ENCODE data around the gene BHLHE40. TPM values are rescaled to one million over a fixed set of nuclear protein-coding genes. Genes with fewer than 3 reads are reported as not detected.

BHLHE40 gene
- total RNA-seq, 1 donor from 2014 or later = 33.9 TPM

DNA sequence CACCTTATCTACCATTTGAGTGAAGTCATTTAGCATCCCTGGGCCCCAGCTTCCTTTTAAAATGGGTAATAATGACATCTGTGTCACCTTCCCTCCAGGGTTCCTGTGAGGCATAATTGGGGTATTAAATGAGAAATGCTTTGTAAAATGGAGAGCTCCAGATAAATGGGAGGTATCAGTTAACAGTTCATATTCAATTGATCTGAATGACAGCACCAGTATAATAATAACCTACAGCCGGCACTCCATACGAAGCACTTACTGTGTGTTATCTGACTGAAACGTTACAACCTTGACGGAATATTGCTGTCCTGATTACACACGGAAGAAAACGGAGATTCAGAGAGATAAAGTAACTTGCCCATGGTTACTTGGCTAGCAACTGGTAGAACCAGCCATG lies 53.6 kb downstream of the BHLHE40 start:
- H3K9me3 ChIP-seq (replicated peaks) = no peaks in the 10 kb centered on the region
- no peak for DNase-seq
- intact Hi-C loops (cut with micrococcal nuclease) = no loop called here
- no peaks in the 10 kb centered on the region for H3K36me3 ChIP-seq
- H3K27ac ChIP-seq (replicated peaks) = no peak overlapping the region
- TF ChIP-seq, protein P1, sequence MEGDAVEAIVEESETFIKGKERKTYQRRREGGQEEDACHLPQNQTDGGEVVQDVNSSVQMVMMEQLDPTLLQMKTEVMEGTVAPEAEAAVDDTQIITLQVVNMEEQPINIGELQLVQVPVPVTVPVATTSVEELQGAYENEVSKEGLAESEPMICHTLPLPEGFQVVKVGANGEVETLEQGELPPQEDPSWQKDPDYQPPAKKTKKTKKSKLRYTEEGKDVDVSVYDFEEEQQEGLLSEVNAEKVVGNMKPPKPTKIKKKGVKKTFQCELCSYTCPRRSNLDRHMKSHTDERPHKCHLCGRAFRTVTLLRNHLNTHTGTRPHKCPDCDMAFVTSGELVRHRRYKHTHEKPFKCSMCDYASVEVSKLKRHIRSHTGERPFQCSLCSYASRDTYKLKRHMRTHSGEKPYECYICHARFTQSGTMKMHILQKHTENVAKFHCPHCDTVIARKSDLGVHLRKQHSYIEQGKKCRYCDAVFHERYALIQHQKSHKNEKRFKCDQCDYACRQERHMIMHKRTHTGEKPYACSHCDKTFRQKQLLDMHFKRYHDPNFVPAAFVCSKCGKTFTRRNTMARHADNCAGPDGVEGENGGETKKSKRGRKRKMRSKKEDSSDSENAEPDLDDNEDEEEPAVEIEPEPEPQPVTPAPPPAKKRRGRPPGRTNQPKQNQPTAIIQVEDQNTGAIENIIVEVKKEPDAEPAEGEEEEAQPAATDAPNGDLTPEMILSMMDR (IDR thresholded peaks at IDR 0.05; ENCODE audit: borderline replicate concordance) = no peak
- H3K27me3 ChIP-seq (ENCODE audit: low read depth) = no peaks in the 10 kb centered on the region
- H3K4me3 ChIP-seq = no peak overlapping the region
- H3K4me1 ChIP-seq = no peaks in the 10 kb centered on the region

Other genes starting within 250 kb of the BHLHE40 start
- gene ARL8B, start 142.9 kb downstream of the BHLHE40 start, total RNA-seq = 66.7 TPM
- gene EDEM1, start 208.3 kb downstream of the BHLHE40 start, total RNA-seq = 7.9 TPM